Measurements from ENCODE around the gene GAN.

The GAN gene

GRCh38 chr16:81360135-81360534, 45.4 kb downstream of the GAN start:
- H3K4me1 ChIP-seq (ENCODE audit: control insufficient read depth, low read depth, low read length) = no peaks in the 10 kb centered on the region
- no peaks in the 10 kb centered on the region for H3K27me3 ChIP-seq (ENCODE audit: insufficient read depth, low read length, poor library complexity)
- no peak for DNase-seq
- H3K23ac ChIP-seq (ENCODE audit: low read length) = no peak overlapping the region
- H3K56ac ChIP-seq (ENCODE audit: low read length) = no peak overlapping the region
- no peak overlapping the region for H4K8ac ChIP-seq (ENCODE audit: low read depth, low read length)
- no peak overlapping the region for H4K5ac ChIP-seq (ENCODE audit: low read length)
- no peak overlapping the region for H3K4me3 ChIP-seq (ENCODE audit: low read length)
- no CpG with 5 or more reads among the region's 2 CpGs for WGBS (ENCODE audit: extremely low coverage, insufficient coverage, low lambda C conversion rate)
- no peak overlapping the region for H2BK15ac ChIP-seq (replicated peaks; ENCODE audit: low read depth)
- H2AK5ac ChIP-seq (ENCODE audit: low read length) = no peak overlapping the region
- no peak overlapping the region for H3K9ac ChIP-seq (ENCODE audit: low read length)
- H2BK5ac ChIP-seq (ENCODE audit: low read length) = no peak overlapping the region
- H3K4ac ChIP-seq (ENCODE audit: low read depth, low read length) = no peak overlapping the region
- H3K79me2 ChIP-seq (ENCODE audit: control insufficient read depth, insufficient read depth, low read length) = no peaks in the 10 kb centered on the region
- no peak overlapping the region for H3K18ac ChIP-seq (ENCODE audit: low read length)
- H3K36me3 ChIP-seq (ENCODE audit: control insufficient read depth, insufficient read depth, low read length) = peaks cover 9% of the 10 kb centered on the region
- H3K4me2 ChIP-seq (ENCODE audit: low read length) = no peak overlapping the region
- H3K27ac ChIP-seq (ENCODE audit: low read depth, low read length) = no peak overlapping the region
- H2BK120ac ChIP-seq (ENCODE audit: low read depth, low read length) = no peak overlapping the region
- H3K79me1 ChIP-seq (ENCODE audit: low read length) = no peaks in the 10 kb centered on the region

GRCh38 chr16:81365731-81366130, 51.0 kb downstream of the GAN start:
- H2BK15ac ChIP-seq (replicated peaks; ENCODE audit: low read depth) = no peak overlapping the region
- no peaks in the 10 kb centered on the region for H3K79me2 ChIP-seq (ENCODE audit: control insufficient read depth, insufficient read depth, low read length)
- DNase-seq = no peak
- H4K5ac ChIP-seq (ENCODE audit: low read length) = no peak overlapping the region
- H3K4me1 ChIP-seq (ENCODE audit: control insufficient read depth, low read depth, low read length) = no peaks in the 10 kb centered on the region
- no peaks in the 10 kb centered on the region for H3K79me1 ChIP-seq (ENCODE audit: low read length)
- H3K4me2 ChIP-seq (ENCODE audit: low read length) = no peak overlapping the region
- no peak overlapping the region for H3K9ac ChIP-seq (ENCODE audit: low read length)
- WGBS (ENCODE audit: extremely low coverage, insufficient coverage, low lambda C conversion rate) = no CpG with 5 or more reads among the region's 3 CpGs
- H3K18ac ChIP-seq (ENCODE audit: low read length) = no peak overlapping the region
- peaks cover 7% of the 10 kb centered on the region for H3K36me3 ChIP-seq (ENCODE audit: control insufficient read depth, insufficient read depth, low read length)
- H3K27me3 ChIP-seq (ENCODE audit: insufficient read depth, low read length, poor library complexity) = no peaks in the 10 kb centered on the region
- no peak overlapping the region for H4K8ac ChIP-seq (ENCODE audit: low read depth, low read length)
- H2BK5ac ChIP-seq (ENCODE audit: low read length) = no peak overlapping the region
- no peak overlapping the region for H3K27ac ChIP-seq (ENCODE audit: low read depth, low read length)
- no peak overlapping the region for H2AK5ac ChIP-seq (ENCODE audit: low read length)
- H3K4me3 ChIP-seq (ENCODE audit: low read length) = no peak overlapping the region
- H3K23ac ChIP-seq (ENCODE audit: low read length) = no peak overlapping the region
- H2BK120ac ChIP-seq (ENCODE audit: low read depth, low read length) = no peak overlapping the region
- no peak overlapping the region for H3K4ac ChIP-seq (ENCODE audit: low read depth, low read length)
- H3K56ac ChIP-seq (ENCODE audit: low read length) = no peak overlapping the region

GRCh38 chr16:81366316-81366932, 51.7 kb downstream of the GAN start:
- Histone ChIP-seq H2BK120ac (ENCODE audit: low read depth, low read length) (no peak overlapping the region), H3K4ac (ENCODE audit: low read depth, low read length) (no peak overlapping the region), H2BK15ac (replicated peaks; ENCODE audit: low read depth) (no peak overlapping the region), H3K79me1 (ENCODE audit: low read length) (no peaks in the 10 kb centered on the region), H2AK5ac (ENCODE audit: low read length) (no peak overlapping the region), H3K79me2 (ENCODE audit: control insufficient read depth, insufficient read depth, low read length) (no peaks in the 10 kb centered on the region), H2BK5ac (ENCODE audit: low read length) (no peak overlapping the region), H3K27ac (ENCODE audit: low read depth, low read length) (no peak overlapping the region), H3K4me3 (ENCODE audit: low read length) (no peak overlapping the region), H3K56ac (ENCODE audit: low read length) (no peak overlapping the region), H4K5ac (ENCODE audit: low read length) (no peak overlapping the region), H3K18ac (ENCODE audit: low read length) (no peak overlapping the region), H4K8ac (ENCODE audit: low read depth, low read length) (no peak overlapping the region), H3K9ac (ENCODE audit: low read length) (no peak overlapping the region), H3K23ac (ENCODE audit: low read length) (no peak overlapping the region), H3K4me1 (ENCODE audit: control insufficient read depth, low read depth, low read length) (no peaks in the 10 kb centered on the region), H3K27me3 (ENCODE audit: insufficient read depth, low read length, poor library complexity) (no peaks in the 10 kb centered on the region), H3K4me2 (ENCODE audit: low read length) (no peak overlapping the region), H3K36me3 (ENCODE audit: control insufficient read depth, insufficient read depth, low read length) (peaks cover 7% of the 10 kb centered on the region)
- WGBS (ENCODE audit: extremely low coverage, insufficient coverage, low lambda C conversion rate) = no CpG with 5 or more reads among the region's 12 CpGs
- DNase-seq = peak; percentile 34

GRCh38 chr16:81367821-81368220, 53.1 kb downstream of the GAN start:
- H3K9ac ChIP-seq (ENCODE audit: low read length) = no peak overlapping the region

GRCh38 chr16:81369888-81370504, 55.2 kb downstream of the GAN start:
- Histone ChIP-seq H2BK5ac (ENCODE audit: low read length) (no peak overlapping the region), H3K9ac (ENCODE audit: low read length) (no peak overlapping the region), H3K4me1 (ENCODE audit: control insufficient read depth, low read depth, low read length) (no peaks in the 10 kb centered on the region), H3K4me3 (ENCODE audit: low read length) (no peak overlapping the region), H3K4me2 (ENCODE audit: low read length) (no peak overlapping the region), H4K5ac (ENCODE audit: low read length) (no peak overlapping the region), H3K18ac (ENCODE audit: low read length) (no peak overlapping the region), H3K23ac (ENCODE audit: low read length) (no peak overlapping the region), H3K79me1 (ENCODE audit: low read length) (no peaks in the 10 kb centered on the region), H3K56ac (ENCODE audit: low read length) (no peak overlapping the region), H2BK120ac (ENCODE audit: low read depth, low read length) (no peak overlapping the region), H3K36me3 (ENCODE audit: control insufficient read depth, insufficient read depth, low read length) (peaks cover 2% of the 10 kb centered on the region), H3K27me3 (ENCODE audit: insufficient read depth, low read length, poor library complexity) (no peaks in the 10 kb centered on the region), H3K27ac (ENCODE audit: low read depth, low read length) (no peak overlapping the region), H3K79me2 (ENCODE audit: control insufficient read depth, insufficient read depth, low read length) (no peaks in the 10 kb centered on the region), H3K4ac (ENCODE audit: low read depth, low read length) (no peak overlapping the region), H2BK15ac (replicated peaks; ENCODE audit: low read depth) (no peak overlapping the region), H2AK5ac (ENCODE audit: low read length) (no peak overlapping the region), H4K8ac (ENCODE audit: low read depth, low read length) (no peak overlapping the region)
- WGBS (ENCODE audit: extremely low coverage, insufficient coverage, low lambda C conversion rate) = no CpG with 5 or more reads among the region's 4 CpGs
- DNase-seq = no peak

More at GRCh38 chr16:81367821-81368220, 53.1 kb downstream of the GAN start:
- Histone ChIP-seq H4K5ac (ENCODE audit: low read length) (no peak overlapping the region), H3K4ac (ENCODE audit: low read depth, low read length) (no peak overlapping the region), H2BK120ac (ENCODE audit: low read depth, low read length) (no peak overlapping the region), H3K79me2 (ENCODE audit: control insufficient read depth, insufficient read depth, low read length) (no peaks in the 10 kb centered on the region), H3K79me1 (ENCODE audit: low read length) (no peaks in the 10 kb centered on the region), H2BK15ac (replicated peaks; ENCODE audit: low read depth) (no peak overlapping the region), H2BK5ac (ENCODE audit: low read length) (no peak overlapping the region), H3K23ac (ENCODE audit: low read length) (no peak overlapping the region), H4K8ac (ENCODE audit: low read depth, low read length) (no peak overlapping the region), H3K4me1 (ENCODE audit: control insufficient read depth, low read depth, low read length) (no peaks in the 10 kb centered on the region), H3K4me3 (ENCODE audit: low read length) (no peak overlapping the region), H3K27me3 (ENCODE audit: insufficient read depth, low read length, poor library complexity) (no peaks in the 10 kb centered on the region), H3K36me3 (ENCODE audit: control insufficient read depth, insufficient read depth, low read length) (peaks cover 6% of the 10 kb centered on the region), H3K4me2 (ENCODE audit: low read length) (no peak overlapping the region), H3K56ac (ENCODE audit: low read length) (no peak overlapping the region), H3K18ac (ENCODE audit: low read length) (no peak overlapping the region), H2AK5ac (ENCODE audit: low read length) (no peak overlapping the region), H3K27ac (ENCODE audit: low read depth, low read length) (no peak overlapping the region)
- WGBS (ENCODE audit: extremely low coverage, insufficient coverage, low lambda C conversion rate) = no CpG with 5 or more reads among the region's 6 CpGs
- no peak for DNase-seq

- Histone ChIP-seq H3K4ac (ENCODE audit: low read depth, low read length) (no peak overlapping the region), H3K27me3 (ENCODE audit: insufficient read depth, low read length, poor library complexity) (no peaks in the 10 kb centered on the region), H2BK120ac (ENCODE audit: low read depth, low read length) (no peak overlapping the region), H2BK15ac (replicated peaks; ENCODE audit: low read depth) (no peak overlapping the region), H3K4me1 (ENCODE audit: control insufficient read depth, low read depth, low read length) (no peaks in the 10 kb centered on the region), H4K8ac (ENCODE audit: low read depth, low read length) (no peak overlapping the region), H3K79me2 (ENCODE audit: control insufficient read depth, insufficient read depth, low read length) (no peaks in the 10 kb centered on the region), H2BK5ac (ENCODE audit: low read length) (no peak overlapping the region), H2AK5ac (ENCODE audit: low read length) (no peak overlapping the region), H3K4me3 (ENCODE audit: low read length) (no peak overlapping the region), H4K5ac (ENCODE audit: low read length) (no peak overlapping the region), H3K23ac (ENCODE audit: low read length) (no peak overlapping the region), H3K9ac (ENCODE audit: low read length) (no peak overlapping the region), H3K4me2 (ENCODE audit: low read length) (no peak overlapping the region), H3K18ac (ENCODE audit: low read length) (no peak overlapping the region), H3K27ac (ENCODE audit: low read depth, low read length) (no peak overlapping the region), H3K56ac (ENCODE audit: low read length) (no peak overlapping the region), H3K36me3 (ENCODE audit: control insufficient read depth, insufficient read depth, low read length) (no peaks in the 10 kb centered on the region), H3K79me1 (ENCODE audit: low read length) (no peaks in the 10 kb centered on the region)
- no peak for DNase-seq
- WGBS (ENCODE audit: extremely low coverage, insufficient coverage, low lambda C conversion rate) = no CpG with 5 or more reads among the region's 1 CpG
Measured at GRCh38 chr16:81371106-81371505, 56.3 kb downstream of the GAN start.

All from mesendoderm (in vitro differentiated cells).